Dedifferentiated amniotic fluid mesenchymal stem cell (primary cell): Measurements from ENCODE around the gene A1BG.
A peak's percentile ranks its signal among the peaks of the same experiment; 100 is the strongest.
"Not testable (repeated sequence)": the region's sequence is repeated elsewhere in the genome, so short reads cannot be mapped to it uniquely, and the experiment has no call there.

Experiments
- DNase-seq: peaks from one replicate; pipeline ENCODE4 v3.0.0-alpha.2; 2016; ENCODE audit errors: extremely low spot score

A1BG gene

GRCh38 chr19:58336216-58336615 lies 17.1 kb downstream of the A1BG start:
- no peak for DNase-seq

- no peak for DNase-seq
These were observed 17.7 kb downstream of the A1BG start for GRCh38 chr19:58335630-58336029.

- no peak for DNase-seq
These were observed 18.5 kb downstream of the A1BG start for GRCh38 chr19:58334691-58335249.

GRCh38 chr19:58332697-58333096 lies 20.6 kb downstream of the A1BG start:
- DNase-seq: no peak

GRCh38 chr19:58330458-58330857 lies 22.8 kb downstream of the A1BG start:
- peak; percentile 40 for DNase-seq

GRCh38 chr19:58328999-58329398 lies 24.3 kb downstream of the A1BG start:
- no peak for DNase-seq

GRCh38 chr19:58326914-58327726 lies 26.2 kb downstream of the A1BG start, which contains the start of gene ZSCAN22:
Gene ZSCAN22, plus strand, starts transcription at chr19:58326994. Its CDS starts 7,809 bp downstream, at chr19:58334803.
- DNase-seq: peak; percentile 95

GRCh38 chr19:58326501-58326913 lies 26.8 kb downstream of the A1BG start:
- no peak for DNase-seq

GRCh38 chr19:58325311-58326022 lies 27.8 kb downstream of the A1BG start:
- no peak for DNase-seq

- no peak for DNase-seq
These were observed 34.1 kb downstream of the A1BG start for GRCh38 chr19:58319241-58319640.

GRCh38 chr19:58318297-58318696 lies 35.0 kb downstream of the A1BG start:
- DNase-seq: no peak

- no peak for DNase-seq
These were observed 35.7 kb downstream of the A1BG start for GRCh38 chr19:58317476-58318072.

- DNase-seq: no peak
These were observed 37.7 kb downstream of the A1BG start for GRCh38 chr19:58315580-58315979.

- no peak for DNase-seq
These were observed 41.9 kb downstream of the A1BG start for GRCh38 chr19:58311345-58311865.

- not testable (repeated sequence) for DNase-seq
These were observed 42.6 kb downstream of the A1BG start for GRCh38 chr19:58310685-58311084.

GRCh38 chr19:58307736-58308135 lies 45.6 kb downstream of the A1BG start:
- no peak for DNase-seq

- DNase-seq: no peak
These were observed 47.4 kb downstream of the A1BG start for GRCh38 chr19:58305932-58306323.

GRCh38 chr19:58305065-58305931 lies 48.0 kb downstream of the A1BG start, which contains the start of gene ERVK3-1:
Gene ERVK3-1, plus strand, starts transcription at chr19:58305377. Its CDS starts 6,792 bp downstream, at chr19:58312169.
- peak; percentile 98 for DNase-seq

- DNase-seq: no peak
These were observed 48.6 kb downstream of the A1BG start for GRCh38 chr19:58304748-58305064.

GRCh38 chr19:58304255-58304654 lies 49.0 kb downstream of the A1BG start:
- no peak for DNase-seq

- DNase-seq: no peak
These were observed 52.7 kb downstream of the A1BG start for GRCh38 chr19:58300620-58301019.
